H54 (cell line): ENCODE data around the gene LSM5.
"Not testable (repeated sequence)": the region's sequence is repeated elsewhere in the genome, so short reads cannot be mapped to it uniquely, and the experiment has no call there.

Source experiments
- DNase-seq: peaks from one replicate; pipeline ENCODE4 v3.0.0; 2011; ENCODE audit warnings: low spot score, mixed read lengths; ENCODE audit not compliant: insufficient read length
- FAIRE-seq: peaks from 3 replicates; lab custom pipeline; 2011; peaks lifted over from hg19 to GRCh38; lab: Jason Lieb, UNC
- POLR2A ChIP-seq: IDR thresholded peaks from 2 replicates; pipeline ENCODE4 v1.6.1; 2011; ENCODE audit warnings: low read depth, mild to moderate bottlenecking, low read length

LSM5 gene

DNA sequence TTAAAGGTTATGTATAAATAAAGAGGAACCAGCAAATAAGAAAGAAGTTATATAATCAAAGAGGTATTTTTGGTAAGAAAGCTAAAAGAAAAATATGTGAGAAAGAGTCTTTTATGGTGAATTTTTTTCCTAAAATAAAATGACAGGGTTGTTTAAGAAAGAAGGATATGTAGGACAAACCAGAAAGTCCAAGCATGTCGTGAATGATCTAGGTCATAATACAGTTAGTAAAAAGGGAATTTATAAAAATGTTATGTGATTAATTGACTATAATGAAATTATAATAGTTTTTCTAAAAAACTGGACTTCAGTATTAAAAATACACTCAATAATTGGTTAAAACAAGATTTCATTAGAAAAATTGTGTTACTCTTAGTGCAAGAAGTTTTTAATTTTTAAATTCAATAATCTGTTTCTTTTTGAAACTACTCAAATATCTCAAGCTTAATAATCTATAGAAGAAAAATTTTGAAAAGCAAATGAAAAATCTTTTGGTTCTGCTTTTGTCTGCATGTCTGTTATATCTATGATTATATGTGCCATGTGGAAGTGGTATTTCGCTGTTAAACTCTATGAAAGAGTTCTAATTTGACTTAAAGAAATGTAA lies 28.5 kb upstream of the LSM5 start:
- no peak for TF ChIP-seq POLR2A
- no peak for FAIRE-seq
- no peak for DNase-seq

DNA sequence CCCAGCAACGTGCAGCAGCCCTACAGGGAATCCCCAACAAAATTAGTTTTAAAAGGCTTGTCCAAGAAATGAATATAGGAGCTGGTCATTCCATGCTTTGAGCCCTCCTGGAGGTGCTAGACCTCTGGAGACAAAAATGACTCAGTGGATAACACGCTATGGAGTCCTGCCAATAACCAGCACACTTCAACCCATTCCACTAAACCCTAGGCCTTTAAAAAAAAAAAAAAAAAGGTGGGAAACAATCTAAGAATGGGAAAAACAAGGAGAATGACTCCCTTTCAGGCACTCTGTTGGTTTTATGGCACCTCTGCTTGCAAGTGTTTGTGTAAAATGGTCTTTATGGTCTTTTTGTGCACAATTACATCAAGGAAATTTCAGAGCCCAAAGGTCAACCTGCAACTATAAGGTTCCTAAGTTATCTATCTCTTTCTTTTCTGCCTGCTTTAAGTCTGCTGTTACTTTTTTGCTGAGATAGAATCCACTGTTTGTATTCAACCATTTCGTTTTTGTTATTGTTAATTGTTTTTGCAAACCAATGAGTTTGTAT lies 26.4 kb upstream of the LSM5 start:
- no peak for DNase-seq
- no peak for TF ChIP-seq POLR2A
- FAIRE-seq = no peak

DNA sequence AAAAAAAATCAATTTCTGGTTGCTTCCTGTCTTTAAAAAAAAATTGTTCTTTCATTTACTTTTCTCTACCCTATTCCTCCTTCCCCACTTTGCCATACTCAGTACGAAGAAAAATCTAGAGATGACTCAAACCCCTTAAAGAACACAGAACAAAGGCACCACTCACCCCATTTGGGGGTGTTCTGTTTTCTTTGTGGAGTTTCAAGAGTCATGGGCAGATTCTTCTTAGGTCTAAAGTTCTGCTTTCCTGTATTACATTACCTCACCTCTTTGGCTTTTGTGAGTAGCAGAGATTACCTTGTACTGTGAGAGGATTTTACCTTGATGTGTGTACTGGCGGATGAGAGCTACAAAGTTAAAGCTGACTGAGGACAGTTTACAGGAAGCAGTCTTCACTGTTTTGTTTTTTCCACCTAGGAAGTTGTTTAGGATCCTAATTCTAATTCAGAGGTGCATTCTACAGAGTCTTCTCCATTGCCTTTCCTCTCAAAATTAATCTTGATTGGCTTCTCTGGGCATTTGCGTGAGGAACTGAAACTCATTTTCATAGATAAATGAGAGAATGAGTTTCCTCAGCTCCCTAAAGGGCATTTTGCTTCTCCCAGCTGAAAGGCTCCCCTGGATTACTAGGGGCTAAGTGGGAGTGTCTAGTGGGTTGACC lies 25.8 kb upstream of the LSM5 start:
- no peak for TF ChIP-seq POLR2A
- FAIRE-seq = no peak

DNA sequence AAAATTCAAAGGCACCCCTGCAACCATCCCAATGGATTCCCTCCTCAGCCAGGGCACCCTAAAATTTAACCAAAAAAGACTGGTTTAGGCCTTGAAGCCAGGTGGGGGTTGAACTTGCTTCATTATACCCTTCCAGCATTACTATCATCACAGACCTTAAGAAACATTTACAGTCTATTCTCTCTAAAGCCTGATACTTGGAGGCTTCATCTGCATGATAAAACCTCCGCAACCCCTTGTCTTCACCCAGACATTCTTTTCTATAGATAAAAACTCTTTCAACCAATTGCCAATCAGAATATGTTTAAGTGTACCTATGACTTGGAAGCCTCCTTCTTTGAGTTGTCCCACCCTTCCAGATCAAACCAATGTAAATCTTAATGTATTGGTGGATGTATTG lies 23.0 kb upstream of the LSM5 start:
- no peak for TF ChIP-seq POLR2A
- FAIRE-seq (no peak), DNase-seq (no peak)

More for the DNA sequence above, 25.8 kb upstream of the LSM5 start:
- DNase-seq = no peak

DNA sequence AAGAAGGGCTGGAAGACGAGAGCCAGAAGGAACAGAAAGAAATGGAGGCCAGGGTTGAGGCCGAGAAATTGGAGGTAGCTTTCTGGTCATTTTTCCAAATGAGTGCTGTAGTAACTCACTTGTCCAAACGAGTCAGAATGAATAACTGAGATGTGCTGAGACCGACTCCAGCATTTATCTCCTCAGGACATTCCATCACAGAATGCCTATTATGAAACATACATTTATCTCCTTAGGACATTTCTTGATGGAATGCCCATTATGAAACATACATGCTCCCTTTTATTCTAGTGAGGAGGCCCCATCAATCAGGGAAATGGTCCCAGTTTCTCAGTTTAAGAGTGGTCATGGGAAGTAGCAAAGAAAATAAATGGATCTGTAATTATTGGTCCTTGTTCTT lies 21.6 kb upstream of the LSM5 start:
- FAIRE-seq (no peak), DNase-seq (no peak)
- TF ChIP-seq POLR2A = no peak

DNA sequence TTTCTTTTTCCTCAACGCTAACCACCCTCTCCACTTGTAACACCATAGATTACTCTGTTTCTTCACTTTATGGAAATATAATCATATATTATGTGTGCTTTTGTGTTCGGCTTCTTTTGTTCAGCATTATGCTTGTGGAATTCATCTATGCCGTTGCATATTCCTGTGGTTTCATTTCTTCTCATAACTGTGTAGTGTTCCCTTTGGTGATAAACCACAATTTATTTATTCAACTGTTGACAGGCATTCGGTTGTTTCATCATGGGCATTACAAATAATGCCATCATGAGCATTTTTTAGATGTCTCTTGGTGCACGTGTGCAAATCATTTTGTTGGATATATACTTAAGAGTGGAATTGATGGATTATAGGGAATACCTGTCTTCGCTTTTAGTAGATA lies 17.2 kb upstream of the LSM5 start:
- no peak for TF ChIP-seq POLR2A
- no peak for DNase-seq
- FAIRE-seq = no peak

DNA sequence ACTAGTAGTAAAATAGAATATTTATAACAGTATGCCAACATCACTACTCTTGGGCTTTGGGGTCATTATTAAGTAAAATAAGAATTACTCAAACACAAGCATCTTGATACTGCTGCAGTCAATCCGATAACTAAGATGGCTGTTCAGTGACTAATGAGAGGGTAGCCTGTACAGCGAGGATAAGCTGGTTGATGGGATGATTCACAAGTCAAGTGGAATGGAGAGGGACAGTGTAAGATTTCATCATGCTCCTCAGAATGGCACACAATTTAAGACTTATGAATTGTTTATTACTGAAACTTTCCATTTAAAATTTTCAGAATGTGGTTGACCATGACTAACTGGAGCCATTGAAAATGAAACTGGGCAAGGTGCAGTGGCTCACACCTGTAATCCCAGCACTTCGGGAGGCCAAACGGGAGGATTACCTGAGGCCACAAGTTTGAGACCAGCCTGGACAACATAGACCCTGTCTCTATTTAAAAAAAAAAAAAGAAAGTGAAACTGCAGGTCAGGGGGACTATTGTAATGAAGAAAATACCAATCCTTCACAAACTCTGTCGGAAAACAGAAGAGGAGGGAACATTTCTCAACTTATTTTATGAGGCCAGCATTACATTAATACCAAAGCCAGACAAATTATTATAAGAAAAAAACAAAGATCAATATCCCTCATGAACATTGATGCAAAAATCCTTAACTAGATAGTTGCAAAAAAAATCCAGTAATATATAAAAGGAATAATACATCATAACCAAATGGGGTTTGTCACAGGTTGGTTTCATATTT lies 16.3 kb upstream of the LSM5 start:
- FAIRE-seq (peak; percentile 96), DNase-seq (peak; percentile 82)
- no peak for TF ChIP-seq POLR2A

DNA sequence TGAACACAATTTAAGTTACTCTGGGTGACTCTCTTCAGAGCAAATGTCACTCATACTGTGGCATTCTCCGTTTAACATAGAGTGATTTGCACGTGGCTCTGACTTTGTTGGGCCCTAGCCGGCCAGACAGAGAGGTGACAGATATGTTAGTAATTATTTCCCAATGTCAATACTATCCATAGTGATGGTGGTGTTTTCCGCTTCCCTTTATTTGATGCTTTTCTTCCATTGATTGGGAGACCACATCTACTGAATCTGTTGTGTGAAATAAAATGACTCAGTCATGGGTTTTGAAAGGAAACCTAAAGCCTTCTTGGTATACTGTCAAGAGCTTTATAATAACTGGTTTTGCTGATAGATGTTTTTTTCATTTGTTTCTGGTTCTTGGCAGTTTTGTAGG lies 12.5 kb upstream of the LSM5 start:
- no peak for TF ChIP-seq POLR2A
- FAIRE-seq (no peak), DNase-seq (no peak)

DNA sequence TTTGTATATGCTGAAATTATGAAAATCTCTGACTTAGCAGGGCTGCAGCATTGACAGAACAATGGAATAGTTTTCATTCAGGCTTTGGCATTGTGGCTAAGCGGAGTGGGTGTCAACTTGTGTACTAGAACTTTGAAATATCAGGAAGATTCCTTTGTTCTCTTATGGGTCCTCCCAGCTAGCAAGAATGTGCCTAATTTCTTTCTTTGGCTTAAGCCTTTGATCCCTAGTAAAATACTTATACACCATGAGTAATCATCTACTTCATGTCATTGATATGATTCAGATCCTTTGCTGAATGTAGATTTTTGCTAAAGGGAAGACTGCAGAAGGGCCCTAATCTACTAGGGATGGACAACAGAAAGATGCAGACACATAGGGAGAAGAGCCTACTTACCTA lies 11.3 kb upstream of the LSM5 start:
- TF ChIP-seq POLR2A = no peak
- DNase-seq (peak; percentile 59), FAIRE-seq (peak; percentile 91)

DNA sequence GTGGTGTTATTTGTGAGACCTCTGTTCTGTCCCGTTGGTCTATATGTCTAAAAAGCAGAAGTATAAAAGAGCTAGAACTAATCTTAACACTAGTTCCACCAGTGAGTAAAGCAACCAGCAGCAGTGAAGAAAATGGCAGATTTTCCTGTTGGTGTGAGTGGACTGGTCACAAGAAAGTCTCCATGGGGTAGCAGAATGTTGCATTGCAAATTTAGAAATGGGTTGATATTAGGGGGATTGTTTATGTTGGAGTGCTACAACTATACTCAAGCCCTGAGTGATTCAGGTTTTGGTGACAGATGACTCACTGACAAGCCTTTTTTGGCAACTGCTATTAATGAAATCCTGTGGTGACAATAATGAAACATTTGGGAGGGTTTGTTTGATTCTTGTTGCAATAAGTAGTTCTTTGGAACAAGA lies 10.8 kb upstream of the LSM5 start:
- DNase-seq (no peak), FAIRE-seq (peak; percentile 81)
- no peak for TF ChIP-seq POLR2A

DNA sequence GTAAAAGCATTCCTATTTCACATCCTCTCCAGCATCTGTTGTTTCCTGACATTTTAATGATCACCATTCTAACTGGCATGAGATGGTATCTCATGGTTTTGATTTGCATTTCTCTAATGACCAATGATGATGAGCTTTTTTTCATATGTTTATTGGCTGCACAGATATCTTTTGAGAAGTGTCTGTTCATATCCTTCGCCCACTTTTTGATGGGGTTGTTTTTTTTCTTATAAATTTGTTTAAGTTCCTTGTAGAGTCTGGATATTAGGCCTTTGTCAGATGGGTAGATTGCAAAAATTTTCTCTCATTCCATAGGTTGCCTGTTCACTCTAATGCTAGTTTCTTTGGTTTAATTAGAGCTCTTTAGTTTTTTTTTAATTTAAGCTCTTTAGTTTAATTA lies 10.0 kb upstream of the LSM5 start:
- DNase-seq, FAIRE-seq: not testable (repeated sequence)

DNA sequence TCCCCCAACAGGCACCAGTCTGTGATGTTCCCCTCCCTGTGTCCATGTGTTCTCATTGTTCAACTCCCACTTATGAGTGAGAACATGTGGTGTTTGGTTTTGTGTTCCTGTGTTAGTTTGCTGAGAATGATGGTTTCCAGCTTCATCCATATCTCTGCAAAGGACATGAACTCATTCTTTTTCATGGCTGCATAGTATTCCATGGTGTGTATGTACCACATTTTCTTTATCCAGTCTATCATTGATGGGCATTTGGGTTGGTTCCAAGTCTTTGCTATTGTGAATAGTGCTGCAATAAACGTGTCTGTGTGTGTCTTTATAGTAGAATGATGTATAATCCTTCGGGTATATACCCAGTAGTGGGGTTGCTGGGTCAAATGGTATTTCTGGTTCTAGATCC lies 9.6 kb upstream of the LSM5 start:
- not testable (repeated sequence) for DNase-seq, FAIRE-seq

DNA sequence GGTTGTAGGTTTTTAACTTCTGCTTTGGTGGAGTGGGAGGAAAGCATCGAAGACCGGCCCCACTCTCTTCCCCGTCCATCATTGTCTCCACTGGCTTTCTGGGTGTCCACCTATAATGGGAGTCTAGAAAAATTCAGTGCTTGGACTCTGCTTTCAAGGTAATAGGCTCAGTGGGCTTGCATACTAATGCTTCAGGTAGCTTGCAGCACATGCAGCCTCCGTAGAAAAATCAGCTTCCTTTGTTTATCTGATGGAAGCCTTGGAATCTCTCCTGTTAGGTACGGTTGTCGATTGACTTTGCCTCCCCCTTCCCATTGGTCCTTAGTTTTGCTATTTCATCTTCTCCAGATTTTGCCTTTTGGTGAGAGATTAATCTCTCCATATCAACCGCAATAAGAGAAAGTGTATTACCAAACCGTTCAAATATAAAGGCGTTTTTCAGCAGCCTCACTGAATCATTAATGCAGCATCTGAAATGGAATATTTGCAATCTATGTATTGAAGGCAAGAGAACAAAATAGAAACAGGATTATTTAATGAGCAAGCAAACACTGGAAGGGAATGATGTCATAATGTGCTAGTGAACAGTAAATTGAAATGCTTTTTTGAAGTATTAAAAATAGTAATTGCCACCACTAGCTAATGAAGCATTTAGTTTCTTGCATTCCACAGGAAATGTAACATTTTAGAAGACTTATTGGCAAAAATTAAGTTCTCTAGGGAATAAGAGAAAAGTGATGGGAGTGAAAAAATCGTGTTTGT lies 6.1 kb upstream of the LSM5 start:
- TF ChIP-seq POLR2A = no peak
- peak; percentile 64 for FAIRE-seq
- DNase-seq = no peak

DNA sequence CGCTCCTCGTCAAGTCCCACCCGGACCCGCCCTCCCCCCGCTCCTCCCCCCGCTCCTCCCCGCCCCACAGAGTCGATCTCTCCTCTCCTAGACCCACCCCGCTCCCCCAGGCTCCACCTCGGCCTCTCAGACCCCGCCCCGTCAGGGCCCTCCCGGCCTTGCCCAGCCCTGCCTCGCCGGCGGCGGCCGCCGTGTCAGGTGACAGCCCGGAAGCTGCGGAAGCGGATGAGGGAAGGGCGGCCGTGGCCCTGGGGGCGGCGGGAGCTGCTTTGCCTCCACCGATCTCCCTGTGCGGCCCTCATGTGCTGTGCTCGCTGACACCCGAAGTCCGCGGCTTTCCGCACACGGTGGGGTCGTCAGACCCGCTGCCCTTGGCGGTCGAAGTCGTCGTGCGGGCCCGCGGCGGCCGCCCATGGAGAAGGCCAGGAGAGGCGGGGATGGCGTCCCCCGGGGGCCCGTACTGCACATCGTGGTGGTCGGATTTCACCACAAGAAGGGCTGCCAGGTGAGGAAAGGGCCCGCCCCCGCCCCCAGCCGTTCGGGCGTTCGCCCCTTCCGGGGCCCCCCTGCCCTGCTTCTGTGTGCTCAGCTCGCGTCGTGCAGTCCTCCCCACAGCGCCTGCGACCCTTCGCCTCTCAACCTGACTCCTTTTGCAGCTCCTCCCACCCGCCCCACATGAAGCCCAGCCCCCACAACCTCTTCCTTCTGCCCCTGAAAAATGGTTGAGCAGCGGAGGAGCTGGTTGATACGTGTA lies 5.3 kb upstream of the LSM5 start, which contains the start of gene AVL9:
AVL9 (plus strand) TSS at position 192 of the 754 bp plus-strand sequence; CDS start at position 413, 221 bp downstream.
- no peak for FAIRE-seq
- TF ChIP-seq POLR2A = peak; percentile 95
- peak; percentile 96 for DNase-seq
